CD4-positive, CD25-positive, alpha-beta regulatory T cell (primary cell): ENCODE data around the gene PYCR2. TPM values are rescaled to one million over a fixed set of nuclear protein-coding genes. Genes with fewer than 3 reads are reported as not detected.
A peak's percentile ranks its signal among the peaks of the same experiment; 100 is the strongest.

ENCODE experiments used
- ATAC-seq, 2 donors: fragments of 150-1000 bp; cut with Tn5 transposase; one replicate each; pipeline ENCODE4 v1.10.0; 2021; ENCODE audit warnings: low read depth in 2 of 2, moderate number of reproducible peaks in 2 of 2, moderate library complexity in 1 of 2
- DNase-seq, 3 donors: peaks; one replicate each; pipeline versions ENCODE4 v3.0.0 to v3.0.0-alpha.2; 2012 to 2022; ENCODE audit warnings: mixed read lengths in 1 of 3
- H3K27ac ChIP-seq: one replicate; pipeline ENCODE4 v1.7.0; 2013; ENCODE audit warnings: mild to moderate bottlenecking, low read length; ENCODE audit not compliant: insufficient read depth, poor library complexity, severe bottlenecking
- H3K27me3 ChIP-seq: one replicate; pipeline ENCODE4 v1.7.0; 2013; ENCODE audit warnings: low read length; ENCODE audit not compliant: control insufficient read depth, insufficient read depth
- H3K36me3 ChIP-seq: one replicate; pipeline ENCODE4 v1.7.0; 2013; ENCODE audit warnings: mild to moderate bottlenecking, low read length, moderate library complexity; ENCODE audit not compliant: control insufficient read depth, insufficient read depth
- H3K4me1 ChIP-seq: 2 replicates; pipeline ENCODE4 v1.7.0; 2013; ENCODE audit warnings: mild to moderate bottlenecking, low read length; ENCODE audit not compliant: insufficient read depth, control insufficient read depth, poor library complexity, severe bottlenecking
- H3K4me3 ChIP-seq: one replicate; pipeline ENCODE4 v1.7.0; 2013; ENCODE audit warnings: low read depth, mild to moderate bottlenecking, low read length, moderate library complexity
- H3K9me3 ChIP-seq, 2 experiments: 1 replicate in 1 of 2; 2 replicates in 1 of 2; pipeline ENCODE4 v1.7.0; 2013; ENCODE audit warnings: low read length in 2 of 2, mild to moderate bottlenecking in 1 of 2, moderate library complexity in 1 of 2; ENCODE audit not compliant: control insufficient read depth in 2 of 2
- H3K27ac Mint-ChIP-seq, 3 donors: one replicate each; pipeline ENCODE4 v1.8.0; 2020 to 2022; ENCODE audit warnings: mild to moderate bottlenecking in 3 of 3, mixed read lengths in 3 of 3, moderate library complexity in 2 of 3
- H3K27me3 Mint-ChIP-seq: one replicate; pipeline ENCODE4 v1.8.0; 2022; ENCODE audit warnings: mild to moderate bottlenecking, mixed read lengths
- H3K36me3 Mint-ChIP-seq: one replicate; pipeline ENCODE4 v1.8.0; 2020; ENCODE audit warnings: mixed read lengths
- H3K4me1 Mint-ChIP-seq, 4 donors: one replicate each; pipeline ENCODE4 v1.8.0; 2020 to 2022; ENCODE audit warnings: mixed read lengths in 4 of 4, mild to moderate bottlenecking in 1 of 4
- H3K4me3 Mint-ChIP-seq, 4 donors: one replicate each; pipeline ENCODE4 v1.8.0; 2020 to 2022; ENCODE audit warnings: mild to moderate bottlenecking in 4 of 4, mixed read lengths in 4 of 4, moderate library complexity in 3 of 4
- H3K9me3 Mint-ChIP-seq, 7 donors: one replicate each; pipeline ENCODE4 v1.8.0; 2020 to 2022; ENCODE audit warnings: mixed read lengths in 7 of 7, mild to moderate bottlenecking in 3 of 7, moderate library complexity in 2 of 7
- polyA plus RNA-seq, 4 donors: library from polyadenylated mRNA; unstranded; fragments of 300-500 nt; fragmentation: Illumina TruSeq; gene quantifications; one replicate each; pipeline ENCODE4 v1.2.3, GENCODE V29; 2021
- total RNA-seq: library from RNA; stranded (reverse); gene quantifications from one replicate; pipeline ENCODE4 v1.2.3, GENCODE V29; 2022

Gene PYCR2
- total and polyA plus RNA-seq, 5 donors from 2014 or later, result 51.6 to 74.6 (median 66.3) TPM

DNA sequence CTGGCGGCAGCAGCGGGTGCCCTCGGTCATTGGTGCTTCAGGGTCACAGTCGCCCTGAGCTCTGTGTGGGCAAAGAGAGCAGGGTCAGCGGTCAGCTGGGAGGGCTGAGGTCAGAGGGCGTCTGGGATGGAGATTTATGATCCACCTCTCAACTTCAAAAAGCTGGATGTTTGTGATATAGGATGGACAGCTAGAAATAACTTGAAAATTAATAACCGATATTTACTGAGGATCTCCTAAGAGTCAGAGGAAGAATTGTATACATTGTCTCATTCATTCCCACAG, 37.1 kb downstream of the PYCR2 start:
- ATAC-seq, result no peak
- no peak for DNase-seq
- H3K4me1 Mint-ChIP-seq, result peaks cover 0 to 39% (median 6%) of the 10 kb centered on the region in 4 donors
- Histone ChIP-seq H3K27me3 (no peaks in the 10 kb centered on the region), H3K27ac (no peak overlapping the region), H3K36me3 (no peaks in the 10 kb centered on the region), H3K4me1 (peaks cover 13% of the 10 kb centered on the region), H3K9me3 (no peaks in the 10 kb centered on the region), H3K4me3 (no peak overlapping the region)
- H3K9me3 Mint-ChIP-seq, result peaks cover 0 to 2% (median 0%) of the 10 kb centered on the region in 7 donors
- H3K4me3 Mint-ChIP-seq, result peak overlapping the region in 2 of 4 donors; percentile 74 to 81
- no peak overlapping the region for H3K27ac Mint-ChIP-seq
- H3K27me3 Mint-ChIP-seq, result no peaks in the 10 kb centered on the region
- H3K36me3 Mint-ChIP-seq, result no peaks in the 10 kb centered on the region

DNA sequence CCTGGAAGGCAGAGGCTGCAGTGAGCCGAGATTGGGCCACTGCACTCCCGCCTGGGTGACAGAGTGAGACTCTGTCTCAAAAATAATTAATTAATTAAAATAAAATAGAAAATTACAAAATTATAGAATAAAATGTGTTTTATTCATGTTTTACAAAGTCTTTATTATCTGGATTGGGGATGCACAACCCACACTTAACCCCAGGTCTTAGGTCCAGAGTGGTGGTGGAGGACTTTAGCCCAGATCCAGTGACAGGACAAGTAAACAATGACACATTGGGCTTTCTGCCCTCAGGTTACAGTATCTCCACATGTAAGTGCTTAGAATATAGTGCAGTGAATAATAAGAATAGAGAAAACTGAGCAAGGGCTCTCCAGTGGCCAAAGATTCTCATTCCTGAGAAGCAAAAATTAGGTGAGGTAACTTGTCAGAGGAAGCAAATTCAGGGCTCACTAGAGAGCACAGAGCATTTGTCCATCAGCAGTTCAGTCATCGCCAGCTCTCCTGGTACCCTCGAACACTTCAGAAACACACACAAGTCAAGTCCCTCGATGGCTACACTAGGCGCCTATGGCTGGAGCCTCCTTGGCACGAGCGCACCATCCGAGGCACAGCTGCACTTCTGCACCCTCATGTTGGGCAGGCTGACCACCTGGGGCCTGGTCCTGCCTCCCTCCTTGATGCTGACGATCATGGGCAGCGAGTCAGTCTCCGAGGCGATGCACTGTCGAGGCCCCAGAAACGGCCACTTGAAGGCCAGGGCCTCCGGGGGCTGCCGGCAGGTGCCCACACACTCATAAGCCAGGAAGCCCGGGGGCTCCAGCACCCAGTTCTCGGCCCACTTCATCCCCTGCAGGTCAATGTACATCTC, 37.7 kb downstream of the PYCR2 start:
- H3K9me3 ChIP-seq, result no peaks in the 10 kb centered on the region
- Mint-ChIP-seq H3K36me3 (no peaks in the 10 kb centered on the region), H3K4me1 (peaks cover 0 to 38% (median 6%) of the 10 kb centered on the region in 4 donors), H3K9me3 (peaks cover 0 to 2% (median 0%) of the 10 kb centered on the region in 7 donors), H3K27ac (no peak overlapping the region), H3K4me3 (peak overlapping the region in 2 of 4 donors; percentile 74 to 81), H3K27me3 (no peaks in the 10 kb centered on the region)
- ATAC-seq (no peak), DNase-seq (no peak)
- no peak overlapping the region for H3K4me3 ChIP-seq
- no peaks in the 10 kb centered on the region for H3K36me3 ChIP-seq
- no peaks in the 10 kb centered on the region for H3K27me3 ChIP-seq
- no peak overlapping the region for H3K27ac ChIP-seq
- H3K4me1 ChIP-seq, result peaks cover 14% of the 10 kb centered on the region

DNA sequence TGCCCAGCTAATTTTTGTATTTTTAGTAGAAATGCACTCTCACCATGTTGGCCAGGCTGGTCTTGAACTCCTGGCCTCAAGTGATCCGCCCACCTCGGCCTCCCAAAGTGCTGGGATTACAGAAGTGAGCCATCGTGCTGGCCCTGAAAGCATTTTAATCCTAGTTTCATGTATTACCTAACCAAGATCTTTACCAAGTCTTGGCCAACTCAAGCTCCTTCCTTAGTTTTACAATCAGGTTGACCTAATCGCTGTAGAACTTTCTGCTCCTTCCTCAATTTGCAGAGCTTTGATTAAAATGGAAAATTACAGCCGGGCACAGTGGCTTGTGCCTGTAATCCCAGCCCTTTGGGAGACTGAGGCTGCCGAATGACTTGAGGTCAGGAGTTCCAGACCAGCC, 38.7 kb downstream of the PYCR2 start:
- H3K27me3 ChIP-seq, result no peaks in the 10 kb centered on the region
- H3K9me3 ChIP-seq, result no peaks in the 10 kb centered on the region
- peak overlapping the region in 1 of 3 donors; percentile 20 for H3K27ac Mint-ChIP-seq
- ATAC-seq, result no peak
- H3K36me3 ChIP-seq, result no peaks in the 10 kb centered on the region
- DNase-seq, result no peak
- peaks cover 0 to 2% (median 0%) of the 10 kb centered on the region in 7 donors for H3K9me3 Mint-ChIP-seq
- H3K27me3 Mint-ChIP-seq, result peaks cover 4% of the 10 kb centered on the region
- H3K4me1 Mint-ChIP-seq, result peaks cover 0 to 38% (median 9%) of the 10 kb centered on the region in 4 donors
- H3K36me3 Mint-ChIP-seq, result no peaks in the 10 kb centered on the region
- peak overlapping the region in 3 of 4 donors; percentile 3 to 88 (median 64) for H3K4me3 Mint-ChIP-seq
- no peak overlapping the region for H3K27ac ChIP-seq
- H3K4me1 ChIP-seq, result peaks cover 25% of the 10 kb centered on the region
- H3K4me3 ChIP-seq, result no peak overlapping the region

DNA sequence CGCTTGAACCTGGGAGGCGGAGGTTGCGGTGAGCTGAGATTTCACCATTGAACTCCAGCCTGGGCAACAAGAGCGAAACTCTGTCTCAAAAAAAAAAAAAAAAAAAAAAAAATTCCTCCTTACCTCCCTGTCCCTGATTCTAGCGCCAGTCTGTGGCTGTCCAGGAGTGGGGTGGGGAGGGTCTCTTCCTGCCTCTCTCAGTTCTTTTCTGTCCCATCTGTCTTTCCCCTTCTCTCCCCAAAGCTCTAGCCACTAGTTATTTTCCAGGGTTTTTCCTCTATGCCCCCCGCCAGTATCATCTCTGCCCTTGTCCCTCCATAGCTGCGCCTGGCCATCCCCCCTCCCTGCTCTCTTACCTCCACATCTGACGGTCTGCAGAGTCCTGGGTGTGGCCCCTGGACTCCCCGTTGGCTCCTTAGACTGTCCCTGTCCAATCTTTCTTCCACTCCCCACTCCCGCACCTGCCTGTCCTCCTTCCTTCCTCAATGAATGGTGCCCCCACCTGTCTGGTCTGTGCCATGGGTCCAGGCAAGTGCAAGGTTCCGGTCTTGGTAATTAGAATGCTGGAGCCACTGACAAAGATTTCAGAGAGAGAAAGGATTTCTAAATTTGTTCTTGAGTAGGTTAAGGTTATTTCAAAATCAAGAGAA, 40.3 kb downstream of the PYCR2 start:
- DNase-seq, result no peak
- peaks cover 41% of the 10 kb centered on the region for H3K4me1 ChIP-seq
- peaks cover 4% of the 10 kb centered on the region for H3K36me3 Mint-ChIP-seq
- no peak overlapping the region for H3K4me3 ChIP-seq
- H3K36me3 ChIP-seq, result peaks cover 5% of the 10 kb centered on the region
- peak overlapping the region; percentile 98 to 100 (median 98) for H3K4me3 Mint-ChIP-seq
- H3K27ac ChIP-seq, result no peak overlapping the region
- peak overlapping the region; percentile 57 to 96 (median 91) for H3K27ac Mint-ChIP-seq
- peaks cover 0 to 2% (median 0%) of the 10 kb centered on the region in 7 donors for H3K9me3 Mint-ChIP-seq
- H3K9me3 ChIP-seq, result no peaks in the 10 kb centered on the region
- ATAC-seq, result no peak
- H3K27me3 Mint-ChIP-seq, result peaks cover 4% of the 10 kb centered on the region
- H3K27me3 ChIP-seq, result no peaks in the 10 kb centered on the region
- H3K4me1 Mint-ChIP-seq, result peaks cover 0 to 43% (median 23%) of the 10 kb centered on the region in 4 donors

DNA sequence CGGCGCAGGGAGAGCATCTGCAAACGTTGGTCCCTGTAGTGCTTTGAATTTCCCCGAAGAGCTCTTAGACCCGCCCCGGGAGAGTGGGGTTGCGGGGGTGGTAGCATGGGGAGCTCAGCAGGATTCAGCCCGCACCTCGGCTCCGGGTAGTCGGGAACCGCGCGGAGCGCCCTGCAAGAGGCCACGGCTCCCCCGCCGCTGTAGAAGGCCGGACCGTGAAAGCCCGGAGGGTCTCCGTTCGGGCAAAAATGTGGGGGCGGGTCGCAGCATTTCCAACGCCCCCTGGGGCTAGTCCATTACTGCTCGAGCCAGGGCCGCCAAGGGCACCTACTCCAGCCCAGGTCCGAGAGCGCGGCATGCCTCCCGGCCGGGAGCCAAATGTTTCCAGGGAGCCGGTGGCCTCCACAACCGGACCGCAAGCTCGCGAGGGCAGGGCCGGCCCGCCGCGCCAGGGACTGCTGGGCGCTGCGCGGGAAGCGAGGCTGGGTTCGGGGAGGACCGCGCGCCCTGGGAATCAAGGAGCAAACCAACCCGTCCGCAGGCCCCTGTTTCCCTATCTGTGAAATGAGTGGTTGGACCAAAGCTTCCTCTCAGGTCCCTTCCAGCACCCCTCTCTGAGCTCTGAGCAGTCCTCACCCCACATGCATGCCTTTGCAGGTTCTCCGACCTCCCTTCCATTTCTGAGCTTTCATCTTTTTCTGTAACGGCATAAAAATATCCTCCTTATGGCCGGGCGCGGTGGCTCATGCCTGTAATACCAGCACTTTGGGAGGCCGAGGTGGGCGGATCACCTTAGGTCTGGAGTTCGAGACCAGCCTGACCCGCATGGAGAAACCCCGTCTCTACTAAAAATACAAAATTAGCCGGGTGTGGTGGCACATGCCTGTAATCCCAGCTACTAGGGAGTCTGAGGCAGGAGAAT, 41.1 kb downstream of the PYCR2 start:
- Mint-ChIP-seq H3K4me3 (peak overlapping the region; percentile 98 to 100 (median 98)), H3K27ac (peak overlapping the region; percentile 70 to 96 (median 91)), H3K27me3 (peaks cover 4% of the 10 kb centered on the region), H3K9me3 (peaks cover 0 to 2% (median 0%) of the 10 kb centered on the region in 7 donors), H3K4me1 (peaks cover 0 to 46% (median 28%) of the 10 kb centered on the region in 4 donors), H3K36me3 (peaks cover 9% of the 10 kb centered on the region)
- Histone ChIP-seq H3K36me3 (peaks cover 13% of the 10 kb centered on the region), H3K27me3 (no peaks in the 10 kb centered on the region), H3K4me3 (peak overlapping the region; percentile 61), H3K4me1 (peaks cover 45% of the 10 kb centered on the region), H3K9me3 (no peaks in the 10 kb centered on the region), H3K27ac (peak overlapping the region; percentile 82)
- DNase-seq, result peak; percentile 20 to 46 (median 34)
- ATAC-seq, result peak; percentile 17 to 20

DNA sequence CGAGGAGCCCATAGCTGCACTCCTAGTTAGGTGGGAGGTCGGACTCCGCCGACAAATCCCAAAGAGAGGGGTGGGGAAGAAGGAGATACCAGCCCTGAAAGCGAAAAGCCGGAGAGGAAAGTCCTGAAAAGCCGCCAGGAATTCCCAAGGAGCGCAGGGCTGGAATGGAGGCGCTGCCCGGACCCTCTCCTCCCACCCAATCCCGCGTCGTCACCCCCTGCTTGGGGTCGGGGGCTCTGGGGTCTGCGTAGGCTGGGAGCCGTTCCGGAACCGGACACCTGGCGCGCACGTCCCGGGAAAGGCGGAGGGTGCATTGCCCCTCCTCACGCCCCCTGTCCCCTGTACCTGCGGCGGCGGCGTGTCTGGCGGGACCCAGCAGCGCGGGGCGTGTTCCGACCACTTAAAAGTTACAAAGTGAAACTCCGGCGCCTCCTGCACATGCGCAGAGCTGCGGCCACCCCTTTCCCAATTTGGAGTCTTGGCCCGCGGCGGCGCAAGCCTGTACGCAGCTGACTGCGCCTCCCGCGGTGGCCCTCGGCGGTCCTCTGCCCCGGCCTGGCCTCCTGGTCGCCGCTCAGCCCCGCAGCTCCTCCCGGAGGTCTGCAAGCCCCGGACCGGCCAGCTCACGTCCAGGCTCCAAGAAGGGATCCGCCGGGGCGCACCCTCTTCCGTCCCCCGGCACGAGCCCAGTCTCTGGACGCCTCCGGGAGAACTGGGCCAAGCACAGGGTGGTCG, 41.9 kb downstream of the PYCR2 start, which contains the start of gene TMEM63A:
Gene TMEM63A, minus strand, starts transcription at position 422 of the 735 bp plus-strand sequence. CDS start 4,800 bp downstream, outside the sequence.
- peak within 1 kb of the TSS; percentile 95 for H3K4me3 ChIP-seq
- no peaks in the 10 kb centered on the region for H3K9me3 ChIP-seq
- H3K9me3 Mint-ChIP-seq, result peaks cover 0 to 2% (median 0%) of the 10 kb centered on the region in 7 donors
- no peaks in the 10 kb centered on the region for H3K27me3 ChIP-seq
- peak within 1 kb of the TSS; percentile 98 to 100 (median 98) for H3K4me3 Mint-ChIP-seq
- peaks cover 4% of the 10 kb centered on the region for H3K27me3 Mint-ChIP-seq
- peak; percentile 87 to 90 (median 87) for DNase-seq
- peaks cover 14% of the 10 kb centered on the region for H3K36me3 Mint-ChIP-seq
- peaks cover 21% of the 10 kb centered on the region for H3K36me3 ChIP-seq
- H3K27ac ChIP-seq, result peak within 1 kb of the TSS; percentile 82
- peak; percentile 69 to 73 for ATAC-seq
- peaks cover 53% of the 10 kb centered on the region for H3K4me1 ChIP-seq
- peak within 1 kb of the TSS; percentile 89 to 96 (median 93) for H3K27ac Mint-ChIP-seq
- H3K4me1 Mint-ChIP-seq, result peaks cover 0 to 53% (median 35%) of the 10 kb centered on the region in 4 donors
